Endothelial cell (in vitro differentiated cells): ENCODE data around the gene MYRF. TPM values are rescaled to one million over a fixed set of nuclear protein-coding genes. Genes with fewer than 3 reads are reported as not detected.

ENCODE experiments used
- DNase-seq: peaks from one replicate; pipeline ENCODE4 v3.0.0; 2021; ENCODE audit warnings: low spot score
- H3K27ac Mint-ChIP-seq: one replicate; pipeline ENCODE4 v1.8.0; 2021; ENCODE audit warnings: mixed read lengths, inconsistent platforms; ENCODE audit not compliant: unreplicated experiment
- H3K27me3 Mint-ChIP-seq: one replicate; pipeline ENCODE4 v1.8.0; 2021; ENCODE audit warnings: mild to moderate bottlenecking, moderate library complexity, mixed read lengths, inconsistent platforms; ENCODE audit not compliant: unreplicated experiment
- H3K36me3 Mint-ChIP-seq: one replicate; pipeline ENCODE4 v1.8.0; 2021; ENCODE audit warnings: mild to moderate bottlenecking, low read depth, mixed read lengths, inconsistent platforms; ENCODE audit not compliant: unreplicated experiment
- H3K4me1 Mint-ChIP-seq: one replicate; pipeline ENCODE4 v1.8.0; 2021; ENCODE audit warnings: mild to moderate bottlenecking, mixed read lengths, inconsistent platforms; ENCODE audit not compliant: unreplicated experiment
- H3K4me3 Mint-ChIP-seq: one replicate; pipeline ENCODE4 v1.8.0; 2021; ENCODE audit warnings: mild to moderate bottlenecking, mixed read lengths, inconsistent platforms; ENCODE audit not compliant: unreplicated experiment
- H3K9me3 Mint-ChIP-seq: one replicate; pipeline ENCODE4 v1.8.0; 2021; ENCODE audit warnings: mixed read lengths, inconsistent platforms; ENCODE audit not compliant: unreplicated experiment
- CTCF ChIP-seq: fragments of 200-600 bp; sonication (generic); IDR thresholded peaks from one replicate; pipeline ENCODE4 v1.5.0; 2021; ENCODE audit warnings: antibody characterized with exemption; ENCODE audit not compliant: unreplicated experiment
- total RNA-seq: library from RNA; stranded (reverse); fragmentation: NEBNext Ultra II Directional; extraction: Animal tissue kit (Norgen Biotek cat#: 25700); gene quantifications from one replicate; pipeline ENCODE4 v1.2.1, GENCODE V29; 2021; ENCODE audit not compliant: unreplicated experiment

The MYRF gene
- total RNA-seq, 1 donor from 2014 or later, result 1.5 TPM

GRCh38 chr11:61773356-61773755, 20.9 kb downstream of the MYRF start:
- H3K9me3 Mint-ChIP-seq, result no peaks in the 10 kb centered on the region
- no peak overlapping the region for H3K4me3 Mint-ChIP-seq
- no peak for TF ChIP-seq CTCF
- H3K4me1 Mint-ChIP-seq, result peaks cover 6% of the 10 kb centered on the region
- H3K36me3 Mint-ChIP-seq, result no peaks in the 10 kb centered on the region
- no peak for DNase-seq
- H3K27ac Mint-ChIP-seq, result no peak overlapping the region
- H3K27me3 Mint-ChIP-seq, result peaks cover 15% of the 10 kb centered on the region

GRCh38 chr11:61773809-61774208, 21.4 kb downstream of the MYRF start:
- Mint-ChIP-seq H3K9me3 (no peaks in the 10 kb centered on the region), H3K27ac (no peak overlapping the region), H3K27me3 (peaks cover 15% of the 10 kb centered on the region), H3K4me3 (no peak overlapping the region), H3K4me1 (peaks cover 6% of the 10 kb centered on the region), H3K36me3 (no peaks in the 10 kb centered on the region)
- DNase-seq, result no peak
- no peak for TF ChIP-seq CTCF

GRCh38 chr11:61774411-61774810, 22.0 kb downstream of the MYRF start:
- H3K4me1 Mint-ChIP-seq, result peaks cover 6% of the 10 kb centered on the region
- peaks cover 15% of the 10 kb centered on the region for H3K27me3 Mint-ChIP-seq
- no peak overlapping the region for H3K27ac Mint-ChIP-seq
- DNase-seq, result no peak
- no peak overlapping the region for H3K4me3 Mint-ChIP-seq
- H3K36me3 Mint-ChIP-seq, result no peaks in the 10 kb centered on the region
- H3K9me3 Mint-ChIP-seq, result no peaks in the 10 kb centered on the region
- TF ChIP-seq CTCF, result no peak

GRCh38 chr11:61775106-61775505, 22.7 kb downstream of the MYRF start:
- TF ChIP-seq CTCF, result no peak
- no peak for DNase-seq
- Mint-ChIP-seq H3K4me1 (peaks cover 6% of the 10 kb centered on the region), H3K4me3 (no peak overlapping the region), H3K27ac (no peak overlapping the region), H3K9me3 (no peaks in the 10 kb centered on the region), H3K36me3 (no peaks in the 10 kb centered on the region), H3K27me3 (peaks cover 15% of the 10 kb centered on the region)

- no peak overlapping the region for H3K27ac Mint-ChIP-seq
- H3K4me1 Mint-ChIP-seq, result peaks cover 6% of the 10 kb centered on the region
- peaks cover 13% of the 10 kb centered on the region for H3K27me3 Mint-ChIP-seq
- no peaks in the 10 kb centered on the region for H3K9me3 Mint-ChIP-seq
- no peak for TF ChIP-seq CTCF
- DNase-seq, result no peak
- no peak overlapping the region for H3K4me3 Mint-ChIP-seq
- no peaks in the 10 kb centered on the region for H3K36me3 Mint-ChIP-seq
These were observed 23.4 kb downstream of the MYRF start for GRCh38 chr11:61775606-61776554.
